VCaP (cell line): ENCODE data around the gene CAMKK2.

ENCODE experiments used
- H3K27ac ChIP-seq: fragments of 450-650 bp; 2 replicates; pipeline ENCODE4 v1.5.1; 2017
- TF ChIP-seq, protein P1 (sequence below): fragments of 450-650 bp; conservative IDR thresholded peaks from 2 replicates; pipeline ENCODE4 v1.5.1; 2017; ENCODE audit warnings: mild to moderate bottlenecking, moderate library complexity

Gene CAMKK2

DNA sequence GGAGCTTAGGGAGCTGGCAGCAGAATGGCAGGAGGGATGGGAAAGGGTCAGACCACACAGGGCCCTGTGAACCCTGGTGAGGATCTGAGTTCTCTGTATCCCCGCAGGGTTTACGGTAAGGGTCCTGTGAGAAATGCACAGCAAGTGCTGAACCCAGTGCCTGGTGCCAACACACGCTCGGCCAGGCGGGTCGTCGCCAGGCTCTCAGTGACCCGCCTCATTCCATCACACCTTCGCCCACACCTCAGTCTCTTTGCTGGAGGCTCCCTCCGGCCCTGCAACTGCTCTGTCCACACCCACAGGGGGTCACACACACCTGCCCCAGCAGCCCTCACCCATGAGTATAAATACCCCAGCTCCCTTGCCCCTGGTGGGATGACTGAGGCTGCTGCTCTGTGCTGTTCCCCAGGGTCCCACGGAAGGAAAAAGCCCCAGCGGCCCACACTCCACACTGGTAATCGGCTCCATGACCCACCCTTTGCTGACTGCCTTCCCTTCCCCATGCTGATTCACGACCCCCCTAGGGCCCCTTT is 23.1 kb downstream of the CAMKK2 start:
- no peak overlapping the region for H3K27ac ChIP-seq
- TF ChIP-seq, protein P1, sequence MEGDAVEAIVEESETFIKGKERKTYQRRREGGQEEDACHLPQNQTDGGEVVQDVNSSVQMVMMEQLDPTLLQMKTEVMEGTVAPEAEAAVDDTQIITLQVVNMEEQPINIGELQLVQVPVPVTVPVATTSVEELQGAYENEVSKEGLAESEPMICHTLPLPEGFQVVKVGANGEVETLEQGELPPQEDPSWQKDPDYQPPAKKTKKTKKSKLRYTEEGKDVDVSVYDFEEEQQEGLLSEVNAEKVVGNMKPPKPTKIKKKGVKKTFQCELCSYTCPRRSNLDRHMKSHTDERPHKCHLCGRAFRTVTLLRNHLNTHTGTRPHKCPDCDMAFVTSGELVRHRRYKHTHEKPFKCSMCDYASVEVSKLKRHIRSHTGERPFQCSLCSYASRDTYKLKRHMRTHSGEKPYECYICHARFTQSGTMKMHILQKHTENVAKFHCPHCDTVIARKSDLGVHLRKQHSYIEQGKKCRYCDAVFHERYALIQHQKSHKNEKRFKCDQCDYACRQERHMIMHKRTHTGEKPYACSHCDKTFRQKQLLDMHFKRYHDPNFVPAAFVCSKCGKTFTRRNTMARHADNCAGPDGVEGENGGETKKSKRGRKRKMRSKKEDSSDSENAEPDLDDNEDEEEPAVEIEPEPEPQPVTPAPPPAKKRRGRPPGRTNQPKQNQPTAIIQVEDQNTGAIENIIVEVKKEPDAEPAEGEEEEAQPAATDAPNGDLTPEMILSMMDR: no peak

DNA sequence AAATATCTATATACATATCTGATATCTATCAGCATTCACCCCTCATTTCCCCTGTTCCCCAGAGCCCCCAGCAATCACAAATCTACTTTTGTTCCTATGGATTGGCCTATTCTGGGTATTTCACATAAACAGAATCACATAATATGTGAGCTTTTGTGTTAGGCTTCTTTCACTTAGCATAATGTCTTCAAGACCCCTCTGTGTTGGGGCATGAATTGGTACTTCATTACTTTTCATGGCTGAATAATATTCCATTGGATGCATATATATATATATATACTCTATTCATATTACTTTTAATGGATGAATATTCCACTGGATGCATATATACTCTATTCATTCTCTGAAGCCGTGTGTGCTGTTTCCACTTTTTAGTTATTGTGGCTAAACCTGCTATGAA is 28.7 kb downstream of the CAMKK2 start:
- H3K27ac ChIP-seq: no peak overlapping the region
- TF ChIP-seq, protein P1: no peak

DNA sequence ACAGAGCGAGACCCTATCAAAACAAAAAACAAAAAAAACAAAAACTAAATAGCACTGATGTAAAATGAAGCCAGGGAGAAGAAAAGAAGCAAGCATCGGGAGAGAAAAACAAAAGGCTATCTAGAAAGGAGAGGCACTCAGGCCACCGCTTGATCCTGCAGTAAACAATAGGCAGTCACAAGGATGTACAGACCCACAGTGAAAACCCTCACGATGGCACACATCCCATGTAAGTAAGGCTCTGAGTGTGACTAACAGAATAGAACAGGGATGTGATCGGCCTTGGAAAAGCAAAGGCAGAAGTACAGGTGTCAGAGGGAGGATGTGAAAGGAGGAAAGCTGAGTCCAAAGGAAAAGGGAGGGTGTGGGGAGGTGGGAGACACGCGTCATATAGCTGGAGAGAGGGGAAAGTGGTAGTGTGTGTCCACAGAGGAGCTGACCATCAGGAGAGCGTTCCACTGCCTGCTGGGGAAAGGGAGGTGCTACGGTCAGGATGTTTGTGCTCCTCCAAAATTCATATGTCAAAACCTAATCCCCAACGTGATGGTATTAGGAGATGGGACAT is 31.5 kb downstream of the CAMKK2 start:
- TF ChIP-seq, protein P1: no peak
- no peak overlapping the region for H3K27ac ChIP-seq

DNA sequence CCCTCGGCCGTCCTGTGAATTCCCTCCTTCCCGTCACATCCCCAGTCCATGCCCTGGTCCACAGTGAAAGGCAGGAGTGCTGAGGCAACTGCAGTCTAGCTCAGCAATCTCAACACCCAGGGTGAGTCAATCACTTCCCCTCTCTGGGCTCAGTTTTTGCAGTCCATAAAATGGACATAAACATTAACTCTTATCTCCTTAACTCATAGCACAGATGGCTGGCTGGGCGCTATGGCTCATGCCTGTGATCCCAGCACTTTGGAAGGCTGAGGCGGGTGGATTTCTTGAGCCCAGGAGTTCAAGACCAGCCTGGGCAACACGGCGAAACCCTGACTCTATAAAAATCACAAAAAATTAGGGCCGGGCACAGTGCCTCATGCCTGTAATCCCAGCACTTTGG is 32.4 kb downstream of the CAMKK2 start:
- H3K27ac ChIP-seq: no peak overlapping the region
- TF ChIP-seq, protein P1: no peak

DNA sequence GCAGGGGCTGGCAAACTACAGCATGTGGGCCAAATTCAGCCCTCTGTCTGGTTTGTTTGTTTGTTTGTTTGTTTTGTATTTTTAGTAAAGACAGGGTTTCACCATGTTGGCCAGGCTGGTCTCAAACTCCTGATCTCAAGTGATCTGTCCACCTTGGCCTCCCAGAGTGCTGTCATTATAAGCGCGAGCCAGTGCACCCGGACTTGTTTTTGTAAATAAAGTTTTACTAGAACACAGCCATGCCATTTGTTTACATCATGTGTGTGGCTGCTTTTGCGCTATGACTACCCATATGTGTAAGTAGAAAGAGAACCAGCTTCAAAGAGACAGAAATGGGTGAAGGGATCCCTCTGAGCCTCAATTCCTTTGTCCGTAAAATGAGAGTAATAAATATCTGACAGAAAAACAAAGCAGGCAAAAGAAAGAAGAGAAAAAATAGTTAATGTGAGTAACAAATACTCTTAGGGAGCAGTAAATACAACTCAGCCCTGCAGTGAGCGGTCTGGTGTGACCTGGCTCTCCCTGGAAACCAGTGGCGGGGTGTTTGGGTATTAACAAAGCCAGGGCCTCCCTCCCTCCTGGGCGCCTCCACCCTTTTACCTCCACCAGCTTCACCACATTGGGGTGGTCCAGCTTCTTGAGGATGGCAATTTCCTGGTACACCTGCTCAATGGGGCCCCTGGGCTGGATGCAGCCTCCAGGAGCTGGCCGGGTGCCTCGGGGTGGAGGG is 33.1 kb downstream of the CAMKK2 start:
- TF ChIP-seq, protein P1: no peak
- no peak overlapping the region for H3K27ac ChIP-seq

DNA sequence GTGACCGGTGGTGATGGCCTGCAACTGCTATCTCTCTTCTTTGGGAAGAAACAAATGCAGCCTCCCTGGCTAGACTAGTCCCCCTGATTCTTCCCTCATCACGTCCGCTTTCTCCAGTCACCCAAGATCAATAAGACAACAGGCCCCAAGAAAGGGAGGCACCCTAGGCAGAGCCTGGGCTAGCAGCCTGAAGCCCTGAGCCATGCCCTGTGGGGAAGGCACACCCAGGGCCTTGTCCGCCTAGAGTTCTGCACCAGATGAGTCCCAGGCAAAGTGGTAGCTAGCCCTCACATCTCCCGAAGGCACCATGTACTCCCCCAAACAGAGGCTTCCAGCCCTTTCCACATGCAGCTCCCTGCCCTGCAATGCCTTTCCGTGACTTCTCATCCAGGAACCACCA is 35.1 kb downstream of the CAMKK2 start:
- H3K27ac ChIP-seq: no peak overlapping the region
- TF ChIP-seq, protein P1: no peak

DNA sequence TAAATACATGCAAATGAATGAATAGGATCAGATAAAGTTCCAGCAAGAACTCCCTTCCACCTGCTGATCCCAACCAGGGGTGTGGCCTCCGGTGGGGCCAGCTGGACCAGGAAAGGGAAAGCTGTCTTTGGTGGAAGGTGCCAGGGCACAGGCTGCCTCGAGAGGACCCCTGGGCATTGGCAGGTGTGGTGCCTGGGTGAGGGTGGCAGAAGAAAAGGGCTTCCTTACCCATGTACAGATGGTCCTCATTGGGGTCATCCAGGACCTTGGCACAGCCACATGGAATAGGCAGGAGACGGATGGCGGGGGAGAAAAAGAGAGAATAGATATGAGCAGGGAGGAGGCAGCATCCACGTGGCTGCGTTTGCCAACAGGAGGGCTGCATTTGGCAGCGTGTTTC is 36.4 kb downstream of the CAMKK2 start:
- TF ChIP-seq, protein P1: no peak

More for the DNA sequence above, 36.4 kb downstream of the CAMKK2 start:
- H3K27ac ChIP-seq: no peak overlapping the region
